ENCODE data around the gene ZFHX3. TPM values are rescaled to one million over a fixed set of nuclear protein-coding genes. Genes with fewer than 3 reads are reported as not detected.
"Not testable (repeated sequence)": the region's sequence is repeated elsewhere in the genome, so short reads cannot be mapped to it uniquely, and the experiment has no call there.

Gene ZFHX3
- total RNA-seq, 1 experiment from 2014 or later: 21.8 TPM

DNA sequence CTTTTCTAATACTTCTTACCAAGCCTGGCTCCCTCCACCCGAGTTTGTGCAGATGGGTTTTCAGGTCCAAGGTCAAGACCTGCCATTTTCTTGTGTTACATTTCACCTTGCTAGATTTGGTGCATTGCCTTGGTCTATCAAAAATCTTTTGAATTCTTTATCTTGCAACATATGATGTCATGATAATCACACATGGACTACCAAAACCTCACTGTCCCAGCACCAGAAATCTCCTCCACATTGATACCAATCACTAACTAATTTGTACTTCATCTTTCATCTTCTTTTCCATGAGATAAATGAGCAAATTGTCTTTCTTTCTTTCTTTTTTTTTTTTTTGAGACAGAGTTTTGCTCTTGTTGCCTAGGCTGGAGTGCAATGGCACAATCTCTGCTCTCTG, 33.0 kb upstream of the ZFHX3 start:
- intact Hi-C loops (cut with micrococcal nuclease; ENCODE audit: unreplicated experiment): no loop called here
- no peak overlapping the region for H3K27ac ChIP-seq (ENCODE audit: low read depth, low read length, poor library complexity, severe bottlenecking)
- DNase-seq (ENCODE audit: low spot score): no peak
- TF ChIP-seq EZH2 (IDR thresholded peaks at IDR 0.05; ENCODE audit: borderline replicate concordance, low read depth, low read length, poor library complexity, severe bottlenecking): no peak
- TF ChIP-seq, protein P1, sequence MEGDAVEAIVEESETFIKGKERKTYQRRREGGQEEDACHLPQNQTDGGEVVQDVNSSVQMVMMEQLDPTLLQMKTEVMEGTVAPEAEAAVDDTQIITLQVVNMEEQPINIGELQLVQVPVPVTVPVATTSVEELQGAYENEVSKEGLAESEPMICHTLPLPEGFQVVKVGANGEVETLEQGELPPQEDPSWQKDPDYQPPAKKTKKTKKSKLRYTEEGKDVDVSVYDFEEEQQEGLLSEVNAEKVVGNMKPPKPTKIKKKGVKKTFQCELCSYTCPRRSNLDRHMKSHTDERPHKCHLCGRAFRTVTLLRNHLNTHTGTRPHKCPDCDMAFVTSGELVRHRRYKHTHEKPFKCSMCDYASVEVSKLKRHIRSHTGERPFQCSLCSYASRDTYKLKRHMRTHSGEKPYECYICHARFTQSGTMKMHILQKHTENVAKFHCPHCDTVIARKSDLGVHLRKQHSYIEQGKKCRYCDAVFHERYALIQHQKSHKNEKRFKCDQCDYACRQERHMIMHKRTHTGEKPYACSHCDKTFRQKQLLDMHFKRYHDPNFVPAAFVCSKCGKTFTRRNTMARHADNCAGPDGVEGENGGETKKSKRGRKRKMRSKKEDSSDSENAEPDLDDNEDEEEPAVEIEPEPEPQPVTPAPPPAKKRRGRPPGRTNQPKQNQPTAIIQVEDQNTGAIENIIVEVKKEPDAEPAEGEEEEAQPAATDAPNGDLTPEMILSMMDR (conservative IDR thresholded peaks at IDR 0.05; ENCODE audit: low read depth, low read length): no peak
- no peaks in the 10 kb centered on the region for H3K36me3 ChIP-seq (ENCODE audit: insufficient read depth, low read length, poor library complexity, severe bottlenecking)
- no peak overlapping the region for H3K4me3 ChIP-seq (ENCODE audit: low read depth, low read length, poor library complexity, severe bottlenecking)
- no TSS peak for BruUV-seq (replicated peaks)
- ChIA-PET CTCF (no interaction called here), POLR2A (ENCODE audit: low non-redundant PET) (no interaction called here)
- H3K27me3 ChIP-seq (replicated peaks; ENCODE audit: insufficient read depth, low read depth, low read length, poor library complexity): no peaks in the 10 kb centered on the region
- H3K4me1 ChIP-seq (ENCODE audit: insufficient read depth, low read length, poor library complexity, severe bottlenecking): no peaks in the 10 kb centered on the region
- H3K9me3 ChIP-seq (ENCODE audit: low read depth, low read length, poor library complexity, severe bottlenecking): no peaks in the 10 kb centered on the region

DNA sequence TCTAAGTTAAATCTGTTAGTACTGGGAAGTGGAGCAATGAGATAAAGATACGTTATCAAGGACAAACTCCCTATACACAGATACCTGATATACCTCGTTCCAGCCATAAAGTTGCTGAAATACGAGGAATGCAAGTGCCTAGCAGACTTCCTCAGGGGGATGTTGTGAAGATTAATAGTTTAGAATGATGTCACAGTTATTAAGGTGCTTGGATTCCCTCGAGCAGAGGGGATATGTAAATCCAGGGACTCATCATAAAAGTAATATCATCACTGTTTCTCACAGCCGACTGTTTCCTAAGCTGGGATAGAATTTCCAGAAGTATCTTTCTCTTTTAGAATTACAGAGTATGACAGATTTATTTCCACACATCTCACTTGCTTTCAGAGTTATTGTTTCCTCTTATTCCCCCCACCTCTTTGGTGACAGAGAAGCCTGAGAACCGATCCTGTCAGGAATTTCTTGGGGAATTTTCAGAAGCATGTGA, 28.4 kb upstream of the ZFHX3 start:
- Histone ChIP-seq H3K4me1 (ENCODE audit: insufficient read depth, low read length, poor library complexity, severe bottlenecking) (peaks cover 2% of the 10 kb centered on the region), H3K27me3 (replicated peaks; ENCODE audit: insufficient read depth, low read depth, low read length, poor library complexity) (no peaks in the 10 kb centered on the region), H3K36me3 (ENCODE audit: insufficient read depth, low read length, poor library complexity, severe bottlenecking) (no peaks in the 10 kb centered on the region), H3K9me3 (ENCODE audit: low read depth, low read length, poor library complexity, severe bottlenecking) (no peaks in the 10 kb centered on the region), H3K4me3 (ENCODE audit: low read depth, low read length, poor library complexity, severe bottlenecking) (no peak overlapping the region), H3K27ac (ENCODE audit: low read depth, low read length, poor library complexity, severe bottlenecking) (no peak overlapping the region)
- BruUV-seq (replicated peaks): no TSS peak
- ChIA-PET POLR2A (ENCODE audit: low non-redundant PET) (no interaction called here), CTCF (no interaction called here)
- DNase-seq (ENCODE audit: low spot score): no peak
- no peak for TF ChIP-seq EZH2 (IDR thresholded peaks at IDR 0.05; ENCODE audit: borderline replicate concordance, low read depth, low read length, poor library complexity, severe bottlenecking)
- TF ChIP-seq, protein P1 (conservative IDR thresholded peaks at IDR 0.05; ENCODE audit: low read depth, low read length): no peak
- intact Hi-C loops (cut with micrococcal nuclease; ENCODE audit: unreplicated experiment): no loop called here

DNA sequence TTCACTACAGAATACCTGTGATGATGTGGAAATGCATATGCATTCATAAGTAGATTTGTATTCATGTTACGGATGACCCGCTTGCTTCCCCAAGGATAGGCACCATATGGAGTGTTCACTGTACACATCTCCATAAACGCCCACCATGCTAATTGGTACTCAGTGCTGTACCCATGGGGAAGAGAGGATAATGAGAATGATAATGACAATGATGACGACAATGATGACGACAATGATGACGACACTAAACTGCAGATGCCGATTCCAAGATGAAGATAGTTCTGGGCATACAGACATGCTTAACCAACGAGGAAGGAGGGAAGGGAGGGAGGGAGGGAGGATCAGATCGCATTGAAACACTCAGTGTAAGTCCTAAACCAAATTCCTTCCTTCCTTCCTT, 26.5 kb upstream of the ZFHX3 start:
- BruUV-seq (replicated peaks): no TSS peak
- no peak for TF ChIP-seq EZH2 (IDR thresholded peaks at IDR 0.05; ENCODE audit: borderline replicate concordance, low read depth, low read length, poor library complexity, severe bottlenecking)
- TF ChIP-seq, protein P1 (conservative IDR thresholded peaks at IDR 0.05; ENCODE audit: low read depth, low read length): no peak
- no peaks in the 10 kb centered on the region for H3K9me3 ChIP-seq (ENCODE audit: low read depth, low read length, poor library complexity, severe bottlenecking)
- no peak overlapping the region for H3K27ac ChIP-seq (ENCODE audit: low read depth, low read length, poor library complexity, severe bottlenecking)
- POLR2A ChIA-PET (ENCODE audit: low non-redundant PET): no interaction called here
- no peak overlapping the region for H3K4me3 ChIP-seq (ENCODE audit: low read depth, low read length, poor library complexity, severe bottlenecking)
- intact Hi-C loops (cut with micrococcal nuclease; ENCODE audit: unreplicated experiment): no loop called here
- H3K27me3 ChIP-seq (replicated peaks; ENCODE audit: insufficient read depth, low read depth, low read length, poor library complexity): no peaks in the 10 kb centered on the region
- no peak for DNase-seq (ENCODE audit: low spot score)
- H3K4me1 ChIP-seq (ENCODE audit: insufficient read depth, low read length, poor library complexity, severe bottlenecking): peaks cover 11% of the 10 kb centered on the region
- CTCF ChIA-PET: no interaction called here
- H3K36me3 ChIP-seq (ENCODE audit: insufficient read depth, low read length, poor library complexity, severe bottlenecking): no peaks in the 10 kb centered on the region

DNA sequence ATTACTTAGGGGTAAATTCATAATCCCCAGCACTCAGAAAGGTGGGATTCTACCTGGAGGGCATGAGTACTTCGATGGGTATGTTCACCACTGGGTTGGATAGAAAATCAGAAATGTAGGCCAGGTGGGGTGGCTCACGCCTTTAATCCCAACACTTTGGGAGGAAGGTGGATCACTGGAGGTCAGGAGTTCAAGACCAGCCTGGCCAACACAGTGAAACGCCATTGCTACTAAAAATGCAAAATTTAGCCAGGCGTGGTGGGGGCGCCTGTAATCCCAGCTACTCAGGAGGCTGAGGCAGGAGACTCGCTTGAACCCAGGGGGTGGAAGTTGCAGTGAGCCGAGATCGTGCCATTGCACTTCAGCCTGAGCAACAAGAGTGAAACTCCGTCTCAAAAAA, 24.1 kb upstream of the ZFHX3 start:
- POLR2A ChIA-PET (ENCODE audit: low non-redundant PET); CTCF ChIA-PET; intact Hi-C loops (cut with micrococcal nuclease; ENCODE audit: unreplicated experiment): not testable (repeated sequence)

More for the DNA sequence above, 24.1 kb upstream of the ZFHX3 start:
- not testable (repeated sequence) for H3K9me3 ChIP-seq (ENCODE audit: low read depth, low read length, poor library complexity, severe bottlenecking); H3K4me3 ChIP-seq (ENCODE audit: low read depth, low read length, poor library complexity, severe bottlenecking); DNase-seq (ENCODE audit: low spot score); H3K36me3 ChIP-seq (ENCODE audit: insufficient read depth, low read length, poor library complexity, severe bottlenecking); H3K27ac ChIP-seq (ENCODE audit: low read depth, low read length, poor library complexity, severe bottlenecking); BruUV-seq (replicated peaks); H3K27me3 ChIP-seq (replicated peaks; ENCODE audit: insufficient read depth, low read depth, low read length, poor library complexity)
- H3K4me1 ChIP-seq (ENCODE audit: insufficient read depth, low read length, poor library complexity, severe bottlenecking): peaks cover 24% of the 10 kb centered on the region

Measured in A673 (cell line).